ENCODE measurements around the gene SRSF9.

- TF ChIP-seq POLR2A (IDR thresholded peaks at IDR 0.05; ENCODE audit: low read length) (no peak), GATA1 (IDR thresholded peaks at IDR 0.05; ENCODE audit: low read depth, low read length) (no peak)
Measured at GRCh38 chr12:120462099-120462640, 7.4 kb downstream of the SRSF9 start.
